Measurements from ENCODE around the gene BMP7.

Gene BMP7

DNA sequence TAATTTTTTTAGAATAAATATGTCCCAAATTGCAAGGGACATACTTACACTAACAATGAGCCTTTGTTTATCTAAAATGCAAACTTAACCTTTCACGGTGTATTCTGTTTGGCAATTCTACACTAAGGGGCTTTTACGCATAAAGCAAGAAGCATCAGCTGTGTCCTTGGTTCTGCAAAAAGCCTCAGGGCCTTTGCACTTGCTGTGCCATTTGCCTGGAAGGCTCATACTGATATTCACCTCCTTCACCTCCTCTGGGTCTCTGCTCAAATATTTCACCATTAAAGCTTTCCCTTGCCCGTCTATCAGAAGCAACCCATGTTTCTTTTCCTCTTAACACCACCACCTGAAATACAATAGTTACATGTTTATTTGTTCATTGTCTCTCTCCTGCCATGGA, 8.9 kb upstream of the BMP7 start:
- no peak for TF ChIP-seq CTCF (IDR thresholded peaks at IDR 0.05; ENCODE audit: extremely low read depth, insufficient read depth, missing control alignments)
- in situ Hi-C loops (cut with MboI; ENCODE audit: low pct_unique_long_range_greater_than_20kb, low sequenced_read_pairs, unreplicated experiment) = no loop called here
- DNase-seq (ENCODE audit: low spot score) = no peak

- DNase-seq (ENCODE audit: low spot score) = no peak
- in situ Hi-C loops (cut with MboI; ENCODE audit: low pct_unique_long_range_greater_than_20kb, low sequenced_read_pairs, unreplicated experiment) = no loop called here
- TF ChIP-seq CTCF (IDR thresholded peaks at IDR 0.05; ENCODE audit: extremely low read depth, insufficient read depth, missing control alignments) = no peak
Measured at GRCh38 chr20:57274846-57275245, 8.4 kb upstream of the BMP7 start.

DNA sequence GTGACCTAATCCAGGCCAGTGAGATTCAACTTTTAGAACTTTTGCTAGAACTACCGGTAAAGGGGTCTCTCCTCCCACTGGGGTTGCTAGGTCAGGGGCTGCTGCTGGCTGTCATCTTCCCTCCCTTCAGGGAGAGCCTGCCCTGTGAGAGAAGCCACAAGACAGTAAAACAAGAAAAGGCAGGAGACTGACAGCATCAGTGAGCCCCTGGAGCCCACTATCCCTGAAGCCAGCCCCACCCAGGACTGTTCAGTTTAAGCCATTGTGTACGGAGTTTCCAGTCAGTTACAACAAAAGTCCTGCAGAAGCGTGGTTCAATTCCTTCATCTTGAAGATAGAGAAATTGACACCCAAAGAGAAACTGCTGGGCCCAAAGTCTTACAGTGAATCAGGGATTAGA, 7.9 kb upstream of the BMP7 start:
- in situ Hi-C loops (cut with MboI; ENCODE audit: low pct_unique_long_range_greater_than_20kb, low sequenced_read_pairs, unreplicated experiment) = no loop called here
- DNase-seq (ENCODE audit: low spot score) = no peak
- TF ChIP-seq CTCF (IDR thresholded peaks at IDR 0.05; ENCODE audit: extremely low read depth, insufficient read depth, missing control alignments) = no peak

DNA sequence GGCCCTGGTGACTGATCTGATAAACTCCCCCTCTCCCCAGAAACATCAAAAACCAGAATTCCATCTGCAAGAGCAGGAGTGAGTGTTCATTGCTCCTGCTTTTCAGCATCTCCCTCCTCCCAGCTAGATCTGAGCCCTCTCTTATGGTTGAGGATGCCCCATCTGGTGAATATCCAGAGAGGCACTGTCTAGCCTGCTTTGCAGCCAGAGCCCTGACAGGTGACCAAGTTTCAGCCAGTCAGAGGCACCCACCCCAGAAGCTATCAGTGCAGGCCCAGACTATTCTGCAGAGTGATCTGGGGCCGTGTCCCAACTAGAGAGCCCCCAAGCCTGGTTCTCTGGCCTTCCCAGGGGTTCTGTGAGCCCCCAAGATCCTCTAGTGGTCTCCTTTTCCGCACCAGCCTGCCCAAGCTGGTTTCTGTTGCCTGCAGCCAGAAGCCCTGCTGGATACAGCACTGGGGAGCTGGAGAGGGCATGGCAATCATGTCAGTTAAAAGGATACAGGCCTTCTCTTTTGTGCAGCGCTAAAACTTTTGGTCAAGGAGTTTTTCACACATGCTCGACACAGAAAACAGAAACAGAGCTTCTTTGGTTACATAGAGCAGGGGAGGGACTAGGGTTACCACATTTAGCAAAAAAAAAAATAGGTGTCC, 6.6 kb upstream of the BMP7 start:
- no peak for DNase-seq (ENCODE audit: low spot score)
- no peak for TF ChIP-seq CTCF (IDR thresholded peaks at IDR 0.05; ENCODE audit: extremely low read depth, insufficient read depth, missing control alignments)
- in situ Hi-C loops (cut with MboI; ENCODE audit: low pct_unique_long_range_greater_than_20kb, low sequenced_read_pairs, unreplicated experiment) = no loop called here

DNA sequence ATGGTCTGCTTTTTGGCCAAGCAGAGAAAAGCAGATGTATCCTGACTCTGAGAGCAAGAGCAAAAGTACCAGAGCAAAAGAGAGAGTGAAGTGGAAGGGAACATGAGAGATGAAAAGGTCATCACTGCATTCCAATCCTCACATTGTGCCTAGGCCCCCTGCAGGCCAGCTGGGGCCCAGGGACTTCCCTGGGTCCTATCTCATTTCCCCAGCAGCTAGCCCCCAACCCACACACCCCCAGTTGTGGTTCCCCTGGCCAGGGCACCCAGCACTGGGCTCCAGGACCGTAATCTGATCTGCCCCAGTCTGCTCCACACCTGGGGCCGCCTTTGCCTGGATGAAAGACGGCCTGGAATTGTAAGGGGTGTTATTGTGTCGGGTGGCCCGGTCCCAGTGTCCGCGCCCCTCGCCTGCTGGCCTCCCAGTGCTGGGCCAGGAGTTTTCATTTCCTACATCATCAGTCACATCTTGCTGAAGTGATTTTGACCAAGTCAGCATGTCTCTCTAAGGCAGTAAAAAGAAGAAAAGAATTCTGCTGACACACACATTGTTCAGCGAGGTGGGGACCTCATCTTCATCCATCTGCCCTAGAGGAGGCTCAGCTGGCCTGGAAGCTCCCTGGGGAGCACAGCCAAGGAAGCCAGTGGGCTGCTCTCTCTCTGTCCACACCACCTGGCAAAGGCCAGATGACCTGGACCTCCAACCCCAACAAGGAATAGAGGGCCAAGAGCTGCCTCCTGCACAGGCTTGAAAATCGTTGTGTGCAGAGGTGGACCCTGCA, 4.0 kb upstream of the BMP7 start:
- TF ChIP-seq CTCF (IDR thresholded peaks at IDR 0.05; ENCODE audit: extremely low read depth, insufficient read depth, missing control alignments) = no peak
- DNase-seq (ENCODE audit: low spot score) = no peak
- in situ Hi-C loops (cut with MboI; ENCODE audit: low pct_unique_long_range_greater_than_20kb, low sequenced_read_pairs, unreplicated experiment) = no loop called here

- in situ Hi-C loops (cut with MboI; ENCODE audit: low pct_unique_long_range_greater_than_20kb, low sequenced_read_pairs, unreplicated experiment) = no loop called here
- TF ChIP-seq CTCF (IDR thresholded peaks at IDR 0.05; ENCODE audit: extremely low read depth, insufficient read depth, missing control alignments) = no peak
- no peak for DNase-seq (ENCODE audit: low spot score)
Measured at GRCh38 chr20:57269148-57269984, 2.9 kb upstream of the BMP7 start.
